ENCODE measurements around the gene SMNDC1.

Gene SMNDC1

GRCh38 chr10:110284262-110284661 lies 20.5 kb downstream of the SMNDC1 start:
- DNase-seq (ENCODE audit: extremely low read depth, low read depth): no peak
- no peak for TF ChIP-seq CTCF (IDR thresholded peaks at IDR 0.05; ENCODE audit: low read depth, low read length)

- peak; percentile 77 for TF ChIP-seq CTCF (IDR thresholded peaks at IDR 0.05; ENCODE audit: low read depth, low read length)
- peak; percentile 47 for DNase-seq (ENCODE audit: extremely low read depth, low read depth)
Observed at GRCh38 chr10:110279407-110279986, 25.2 kb downstream of the SMNDC1 start.

- DNase-seq (ENCODE audit: extremely low read depth, low read depth): no peak
Observed at GRCh38 chr10:110278562-110279406, 25.9 kb downstream of the SMNDC1 start.

GRCh38 chr10:110277591-110277990 lies 27.1 kb downstream of the SMNDC1 start:
- no peak for TF ChIP-seq CTCF (IDR thresholded peaks at IDR 0.05; ENCODE audit: low read depth, low read length)
- no peak for DNase-seq (ENCODE audit: extremely low read depth, low read depth)

More at GRCh38 chr10:110278562-110279406, 25.9 kb downstream of the SMNDC1 start:
- no peak for TF ChIP-seq CTCF (IDR thresholded peaks at IDR 0.05; ENCODE audit: low read depth, low read length)

- no peak for TF ChIP-seq CTCF (IDR thresholded peaks at IDR 0.05; ENCODE audit: low read depth, low read length)
- no peak for DNase-seq (ENCODE audit: extremely low read depth, low read depth)
Observed at GRCh38 chr10:110276603-110277002, 28.1 kb downstream of the SMNDC1 start.

GRCh38 chr10:110275128-110275729 lies 29.5 kb downstream of the SMNDC1 start:
- no peak for DNase-seq (ENCODE audit: extremely low read depth, low read depth)
- no peak for TF ChIP-seq CTCF (IDR thresholded peaks at IDR 0.05; ENCODE audit: low read depth, low read length)

GRCh38 chr10:110274647-110275046 lies 30.1 kb downstream of the SMNDC1 start:
- TF ChIP-seq CTCF (IDR thresholded peaks at IDR 0.05; ENCODE audit: low read depth, low read length): no peak

More at GRCh38 chr10:110274647-110275046, 30.1 kb downstream of the SMNDC1 start:
- no peak for DNase-seq (ENCODE audit: extremely low read depth, low read depth)

Data from AG09319 (cell line).